HG03045 (cell line): Measurements from ENCODE around the gene SPNS2.

Experiments used
- ATAC-seq: cut with Tn5 transposase; IDR thresholded peaks from one replicate; pipeline ENCODE4 v1.9.1; 2021; ENCODE audit warnings: mild to moderate bottlenecking, moderate library complexity; ENCODE audit not compliant: unreplicated experiment

The SPNS2 gene

DNA sequence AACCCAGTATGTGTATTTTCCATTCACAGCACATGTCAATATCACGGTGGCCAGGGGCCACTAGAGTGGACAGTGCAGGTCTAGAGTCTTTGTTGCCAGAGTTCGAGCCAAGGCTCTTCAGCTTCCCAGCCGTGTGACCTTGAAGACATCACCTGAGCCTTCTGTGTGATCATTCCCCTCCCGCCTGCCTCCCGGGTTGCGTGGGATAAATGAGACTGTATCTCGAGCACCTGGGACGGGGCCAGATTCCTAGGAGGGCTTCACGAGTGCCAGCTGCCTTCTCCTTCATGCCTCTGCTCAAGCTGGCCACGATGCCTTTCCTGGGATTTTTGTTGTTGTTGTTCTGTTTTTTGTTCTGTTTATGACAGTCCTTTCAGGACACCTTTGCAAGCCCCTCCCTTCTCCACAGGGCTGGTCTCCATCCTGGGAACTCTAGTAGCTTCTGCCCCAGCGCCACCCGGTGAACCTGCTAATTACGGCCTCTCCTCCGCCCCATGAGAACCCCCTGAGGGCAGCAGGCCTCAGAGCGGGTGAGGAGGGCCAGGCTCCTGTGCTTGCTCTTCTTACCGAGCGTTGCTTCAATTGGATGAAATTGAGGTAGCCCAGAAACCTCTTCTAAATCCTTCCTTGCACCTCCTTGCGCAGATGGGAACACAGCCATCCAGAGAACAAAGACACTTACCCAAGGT, 3.9 kb downstream of the SPNS2 start:
- no peak for ATAC-seq

GRCh38 chr17:4503283-4504025, 4.8 kb downstream of the SPNS2 start:
- no peak for ATAC-seq

DNA sequence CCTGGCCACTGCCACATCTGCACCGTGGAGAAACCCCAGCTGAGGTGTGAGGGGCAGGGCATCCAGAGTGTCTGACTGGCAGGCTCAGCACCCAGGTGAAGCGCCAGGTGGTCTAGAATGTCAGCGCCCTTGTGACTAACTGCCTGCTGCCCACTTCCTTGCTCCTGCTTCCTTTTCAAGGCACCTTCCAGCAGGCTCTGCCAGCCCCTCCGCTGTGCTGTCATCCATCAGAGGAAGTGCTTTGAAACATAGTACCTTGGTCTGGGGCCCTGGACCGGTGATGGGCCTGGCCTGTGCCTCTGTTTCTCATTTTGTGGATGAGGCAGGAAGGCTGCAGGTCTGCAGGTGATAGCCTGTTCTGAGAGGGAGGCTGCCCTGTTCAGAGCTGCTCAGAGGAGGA, 5.5 kb downstream of the SPNS2 start:
- ATAC-seq: no peak

GRCh38 chr17:4505187-4505586, 6.5 kb downstream of the SPNS2 start:
- ATAC-seq: no peak

- no peak for ATAC-seq
These were observed 7.6 kb downstream of the SPNS2 start for GRCh38 chr17:4506175-4506813.

GRCh38 chr17:4506892-4507291, 8.2 kb downstream of the SPNS2 start:
- no peak for ATAC-seq

DNA sequence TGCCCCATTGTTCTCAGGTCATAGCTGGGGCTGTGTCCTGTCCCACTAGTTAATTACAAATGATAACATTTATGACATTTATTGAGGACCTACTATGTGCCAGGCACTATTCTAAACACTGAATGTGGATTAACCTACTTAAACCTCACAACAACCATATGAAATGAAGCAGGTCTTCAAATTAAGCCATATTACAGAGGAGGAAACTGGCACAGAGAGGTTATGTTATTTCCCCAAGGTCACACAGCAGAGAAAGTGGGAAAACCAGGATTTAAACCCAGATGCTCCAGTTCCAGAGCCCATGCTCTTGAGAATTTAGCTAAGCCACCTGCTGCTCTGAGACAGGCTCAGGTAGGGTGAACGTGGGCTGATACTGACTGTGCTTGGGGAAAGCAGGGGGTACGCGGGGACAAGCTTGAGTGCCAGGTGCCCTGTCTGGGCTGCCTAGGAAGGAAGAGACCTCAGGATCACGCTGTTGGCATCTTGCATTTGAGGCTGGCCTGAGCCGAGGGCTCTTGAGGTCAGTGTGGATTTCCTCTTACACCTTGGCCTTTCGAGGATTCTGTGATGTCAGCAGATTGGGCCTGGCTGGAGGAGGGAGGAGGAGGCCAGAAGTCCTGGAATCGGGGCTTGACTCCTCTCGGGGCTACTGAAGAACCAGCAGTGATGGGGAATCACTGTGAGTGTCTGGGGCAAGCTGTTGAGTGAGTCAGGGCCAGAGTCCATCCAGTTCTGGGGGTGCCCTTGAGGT, 8.9 kb downstream of the SPNS2 start:
- no peak for ATAC-seq

GRCh38 chr17:4508207-4508606, 9.5 kb downstream of the SPNS2 start:
- no peak for ATAC-seq

GRCh38 chr17:4509401-4509800, 10.7 kb downstream of the SPNS2 start:
- no peak for ATAC-seq

GRCh38 chr17:4509923-4510617, 11.4 kb downstream of the SPNS2 start:
- no peak for ATAC-seq

GRCh38 chr17:4510618-4510941, 11.9 kb downstream of the SPNS2 start:
- ATAC-seq: no peak

- no peak for ATAC-seq
These were observed 12.7 kb downstream of the SPNS2 start for GRCh38 chr17:4511199-4511932.

- no peak for ATAC-seq
These were observed 13.8 kb downstream of the SPNS2 start for GRCh38 chr17:4512156-4513112.

GRCh38 chr17:4513113-4514032, 14.7 kb downstream of the SPNS2 start:
- no peak for ATAC-seq

DNA sequence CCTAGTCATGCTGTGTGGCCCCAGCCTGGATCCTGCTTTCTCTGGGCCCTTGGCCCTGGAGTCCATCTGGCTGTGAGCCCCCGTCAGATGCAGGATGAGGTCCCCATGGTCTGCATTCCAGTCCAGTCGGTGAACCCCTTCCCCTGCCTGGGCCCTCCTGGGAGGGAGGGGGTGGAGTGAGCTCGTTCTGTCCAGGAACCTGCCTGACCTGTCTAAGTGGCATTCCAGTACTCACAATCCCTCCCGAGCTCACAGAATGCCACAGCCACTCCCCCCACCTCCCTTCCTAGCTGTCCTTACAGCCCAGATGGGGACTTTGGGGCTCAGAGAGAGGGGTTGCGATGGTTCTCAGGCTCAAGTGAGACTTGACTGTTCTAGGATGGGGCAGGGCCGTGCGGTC, 15.5 kb downstream of the SPNS2 start:
- ATAC-seq: no peak

DNA sequence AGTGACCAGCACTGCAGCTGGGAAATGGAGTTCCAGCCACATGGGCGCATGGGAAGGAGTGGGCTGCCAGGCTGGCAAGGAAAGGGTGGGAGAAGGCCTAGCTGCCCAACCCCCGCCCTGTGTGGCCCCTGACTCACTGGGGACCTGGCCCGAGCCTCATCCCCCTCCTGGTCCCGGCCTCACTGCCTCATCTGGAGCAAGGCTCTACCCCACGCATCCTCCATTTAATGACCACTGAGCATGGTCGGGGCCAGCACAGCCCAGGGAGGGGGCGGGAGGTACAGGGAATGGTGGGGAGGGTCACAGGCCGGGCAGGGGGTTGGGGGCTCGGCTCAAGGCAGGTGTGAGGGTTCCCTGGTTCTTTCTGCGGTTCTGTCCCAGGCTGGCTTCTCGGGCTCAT, 16.1 kb downstream of the SPNS2 start:
- ATAC-seq: no peak

DNA sequence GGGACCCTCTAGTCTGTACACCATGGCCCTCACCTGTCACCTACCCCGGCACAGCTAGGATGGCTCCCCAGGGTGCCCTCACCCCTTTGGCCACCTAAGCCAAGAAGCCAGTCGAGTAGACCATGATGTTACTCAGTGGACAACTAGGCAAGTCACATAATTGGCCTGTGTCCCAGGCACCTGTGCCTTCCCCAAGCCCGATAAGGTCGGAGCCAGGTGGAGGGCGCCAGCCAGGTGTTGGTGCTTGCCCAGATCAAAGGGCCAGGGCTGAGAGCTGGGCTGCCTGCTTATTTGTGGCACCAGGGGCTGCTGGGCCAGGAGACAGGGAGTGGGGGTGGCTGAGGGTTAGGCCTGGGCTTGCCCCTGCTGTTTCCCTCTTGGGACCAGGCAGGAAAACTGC, 16.8 kb downstream of the SPNS2 start:
- no peak for ATAC-seq

- ATAC-seq: no peak
These were observed 18.1 kb downstream of the SPNS2 start for GRCh38 chr17:4516735-4517134.
